ENCODE results near the gene C11orf21. TPM values are rescaled to one million over a fixed set of nuclear protein-coding genes. Genes with fewer than 3 reads are reported as not detected.

C11orf21 gene
- total RNA-seq, 4 donors from 2014 or later: 1.1 to 2.8 (median 1.2) TPM

DNA sequence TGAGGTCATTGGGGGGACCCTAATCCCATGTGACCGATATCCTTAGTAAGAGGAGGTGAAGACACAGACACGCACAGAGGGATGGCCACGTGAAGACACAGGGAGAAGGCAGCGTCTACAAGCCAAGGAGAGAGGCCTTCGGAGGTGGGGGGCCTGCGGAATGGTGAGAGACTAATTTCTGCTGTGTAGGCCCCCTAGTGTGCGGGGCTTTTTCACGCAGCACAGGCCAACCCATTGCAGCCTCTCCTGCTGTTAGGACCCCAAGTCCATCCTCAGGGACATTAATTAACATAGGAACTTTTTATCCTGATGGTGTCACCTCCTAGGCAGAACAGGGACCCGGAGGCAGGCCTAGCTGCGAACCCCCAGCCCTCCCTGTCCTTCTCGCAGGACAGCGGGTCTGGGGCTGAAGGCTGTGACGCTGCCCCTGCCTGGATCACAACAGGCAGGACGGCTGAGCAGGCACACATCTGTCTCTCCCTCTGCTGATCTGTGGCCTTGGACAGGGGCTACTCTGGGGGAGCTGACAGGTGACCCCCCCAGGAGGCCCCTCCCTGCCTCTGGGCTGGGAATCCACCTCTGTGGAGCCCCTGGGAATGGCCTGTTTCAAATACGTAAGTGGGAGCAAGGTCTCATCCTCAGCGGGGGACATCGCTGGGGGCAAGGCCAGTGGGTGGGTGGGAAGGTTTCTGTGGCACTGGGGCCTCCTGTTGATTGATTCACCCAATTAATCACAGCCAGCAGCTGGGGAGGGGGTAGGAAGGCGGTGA is 39.2 kb downstream of the C11orf21 start:
- no peak for TF ChIP-seq CTCF (IDR thresholded peaks at IDR 0.05)
- DNase-seq (ENCODE audit: low spot score) (no peak), ATAC-seq (ENCODE audit: low FRiP score) (no peak)

- DNase-seq (ENCODE audit: low spot score) (no peak), ATAC-seq (ENCODE audit: low FRiP score) (no peak)
- no peak for TF ChIP-seq CTCF (IDR thresholded peaks at IDR 0.05)
Observed at GRCh38 chr11:2261436-2262230, 40.1 kb downstream of the C11orf21 start.

- ATAC-seq (ENCODE audit: low FRiP score) (no peak), DNase-seq (ENCODE audit: low spot score) (no peak)
- TF ChIP-seq CTCF (IDR thresholded peaks at IDR 0.05): no peak
Observed at GRCh38 chr11:2260491-2261364, 41.0 kb downstream of the C11orf21 start.

DNA sequence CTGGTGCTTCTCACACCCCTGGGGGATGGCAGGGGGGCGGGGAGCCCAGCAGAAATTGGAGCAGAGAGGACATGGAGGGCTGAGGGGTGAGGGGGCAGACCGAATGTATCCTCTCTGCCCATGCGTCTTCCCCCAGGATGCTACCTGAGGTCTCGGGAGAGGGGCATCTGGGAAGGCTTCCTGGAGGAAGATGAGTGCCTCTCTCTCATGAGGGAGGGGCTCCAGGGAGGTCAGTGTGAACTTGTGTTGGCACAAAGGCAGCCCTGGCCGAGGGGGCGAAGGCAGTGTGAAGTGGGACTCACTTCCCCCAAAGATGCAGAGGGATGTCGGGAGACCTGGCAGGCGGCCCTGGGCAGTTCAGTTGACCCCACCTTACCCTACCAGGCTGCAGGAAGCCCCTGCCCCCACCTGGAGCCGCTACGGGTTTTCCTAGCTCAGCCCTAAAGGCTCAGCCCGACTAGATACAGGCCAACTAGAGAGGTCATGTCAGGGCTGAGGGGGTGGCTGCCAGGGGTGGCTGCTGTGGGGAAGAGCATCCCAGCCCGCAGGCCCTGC is 41.7 kb downstream of the C11orf21 start:
- no peak for DNase-seq (ENCODE audit: low spot score)

DNA sequence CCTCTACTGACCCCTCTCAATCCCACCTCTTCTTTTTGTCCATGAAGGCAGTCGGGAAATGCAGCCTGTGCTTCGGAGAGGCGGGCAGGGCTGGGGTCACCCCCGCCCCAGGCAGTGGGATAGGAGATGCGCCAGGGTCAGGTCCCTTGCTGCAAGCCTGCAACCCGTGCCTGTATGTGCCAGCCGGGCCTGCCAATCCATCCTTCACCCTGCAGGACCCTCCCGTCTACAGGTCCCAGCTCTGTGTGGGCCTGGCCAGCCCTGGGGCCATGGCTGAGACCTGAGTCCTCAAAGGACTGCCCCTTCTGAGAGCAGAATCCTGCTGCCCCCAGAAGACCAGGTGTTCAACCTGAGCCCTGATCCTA is 42.3 kb downstream of the C11orf21 start:
- no peak for TF ChIP-seq CTCF (IDR thresholded peaks at IDR 0.05)
- ATAC-seq (ENCODE audit: low FRiP score) (no peak), DNase-seq (ENCODE audit: low spot score) (no peak)

More for the DNA sequence above, 41.7 kb downstream of the C11orf21 start:
- no peak for TF ChIP-seq CTCF (IDR thresholded peaks at IDR 0.05)
- no peak for ATAC-seq (ENCODE audit: low FRiP score)

All from omental fat pad (tissue), 4 donors.